ENCODE results near the gene EPG5. TPM values are rescaled to one million over a fixed set of nuclear protein-coding genes. Genes with fewer than 3 reads are reported as not detected.

EPG5 gene
- total and polyA plus RNA-seq, 10 of the 15 experiments (the other 5 are each of a cell fraction or from before 2014, with no cell fraction given), result 1.9 to 27.7 (median 9.0) TPM

DNA sequence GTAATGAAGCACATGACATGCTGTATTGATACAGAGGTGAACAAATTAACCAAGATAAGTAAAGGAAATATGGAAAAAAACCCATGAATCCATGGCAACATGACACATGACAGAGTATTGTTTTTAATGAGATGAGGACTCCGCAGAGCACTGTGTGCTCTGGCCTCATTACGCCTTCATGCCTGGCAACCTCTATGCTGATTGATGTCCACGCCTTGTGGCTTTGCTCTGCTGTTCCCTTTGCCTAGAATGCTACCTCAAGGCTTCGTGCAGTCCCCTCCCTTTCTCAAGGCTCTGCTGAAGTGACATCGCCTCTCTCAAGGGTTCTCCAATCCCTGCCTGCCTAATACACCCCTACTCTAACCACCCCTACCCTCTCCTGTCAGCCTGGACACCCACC, 133.3 kb downstream of the EPG5 start (continued):
- TF ChIP-seq, protein P1, sequence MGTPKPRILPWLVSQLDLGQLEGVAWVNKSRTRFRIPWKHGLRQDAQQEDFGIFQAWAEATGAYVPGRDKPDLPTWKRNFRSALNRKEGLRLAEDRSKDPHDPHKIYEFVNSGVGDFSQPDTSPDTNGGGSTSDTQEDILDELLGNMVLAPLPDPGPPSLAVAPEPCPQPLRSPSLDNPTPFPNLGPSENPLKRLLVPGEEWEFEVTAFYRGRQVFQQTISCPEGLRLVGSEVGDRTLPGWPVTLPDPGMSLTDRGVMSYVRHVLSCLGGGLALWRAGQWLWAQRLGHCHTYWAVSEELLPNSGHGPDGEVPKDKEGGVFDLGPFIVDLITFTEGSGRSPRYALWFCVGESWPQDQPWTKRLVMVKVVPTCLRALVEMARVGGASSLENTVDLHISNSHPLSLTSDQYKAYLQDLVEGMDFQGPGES (IDR thresholded peaks at IDR 0.05), result no peak
- TF ChIP-seq, protein P2, sequence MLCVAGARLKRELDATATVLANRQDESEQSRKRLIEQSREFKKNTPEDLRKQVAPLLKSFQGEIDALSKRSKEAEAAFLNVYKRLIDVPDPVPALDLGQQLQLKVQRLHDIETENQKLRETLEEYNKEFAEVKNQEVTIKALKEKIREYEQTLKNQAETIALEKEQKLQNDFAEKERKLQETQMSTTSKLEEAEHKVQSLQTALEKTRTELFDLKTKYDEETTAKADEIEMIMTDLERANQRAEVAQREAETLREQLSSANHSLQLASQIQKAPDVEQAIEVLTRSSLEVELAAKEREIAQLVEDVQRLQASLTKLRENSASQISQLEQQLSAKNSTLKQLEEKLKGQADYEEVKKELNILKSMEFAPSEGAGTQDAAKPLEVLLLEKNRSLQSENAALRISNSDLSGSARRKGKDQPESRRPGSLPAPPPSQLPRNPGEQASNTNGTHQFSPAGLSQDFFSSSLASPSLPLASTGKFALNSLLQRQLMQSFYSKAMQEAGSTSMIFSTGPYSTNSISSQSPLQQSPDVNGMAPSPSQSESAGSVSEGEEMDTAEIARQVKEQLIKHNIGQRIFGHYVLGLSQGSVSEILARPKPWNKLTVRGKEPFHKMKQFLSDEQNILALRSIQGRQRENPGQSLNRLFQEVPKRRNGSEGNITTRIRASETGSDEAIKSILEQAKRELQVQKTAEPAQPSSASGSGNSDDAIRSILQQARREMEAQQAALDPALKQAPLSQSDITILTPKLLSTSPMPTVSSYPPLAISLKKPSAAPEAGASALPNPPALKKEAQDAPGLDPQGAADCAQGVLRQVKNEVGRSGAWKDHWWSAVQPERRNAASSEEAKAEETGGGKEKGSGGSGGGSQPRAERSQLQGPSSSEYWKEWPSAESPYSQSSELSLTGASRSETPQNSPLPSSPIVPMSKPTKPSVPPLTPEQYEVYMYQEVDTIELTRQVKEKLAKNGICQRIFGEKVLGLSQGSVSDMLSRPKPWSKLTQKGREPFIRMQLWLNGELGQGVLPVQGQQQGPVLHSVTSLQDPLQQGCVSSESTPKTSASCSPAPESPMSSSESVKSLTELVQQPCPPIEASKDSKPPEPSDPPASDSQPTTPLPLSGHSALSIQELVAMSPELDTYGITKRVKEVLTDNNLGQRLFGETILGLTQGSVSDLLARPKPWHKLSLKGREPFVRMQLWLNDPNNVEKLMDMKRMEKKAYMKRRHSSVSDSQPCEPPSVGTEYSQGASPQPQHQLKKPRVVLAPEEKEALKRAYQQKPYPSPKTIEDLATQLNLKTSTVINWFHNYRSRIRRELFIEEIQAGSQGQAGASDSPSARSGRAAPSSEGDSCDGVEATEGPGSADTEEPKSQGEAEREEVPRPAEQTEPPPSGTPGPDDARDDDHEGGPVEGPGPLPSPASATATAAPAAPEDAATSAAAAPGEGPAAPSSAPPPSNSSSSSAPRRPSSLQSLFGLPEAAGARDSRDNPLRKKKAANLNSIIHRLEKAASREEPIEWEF (IDR thresholded peaks at IDR 0.05; ENCODE audit: insufficient replicate concordance, low read depth, low read length), result no peak

DNA sequence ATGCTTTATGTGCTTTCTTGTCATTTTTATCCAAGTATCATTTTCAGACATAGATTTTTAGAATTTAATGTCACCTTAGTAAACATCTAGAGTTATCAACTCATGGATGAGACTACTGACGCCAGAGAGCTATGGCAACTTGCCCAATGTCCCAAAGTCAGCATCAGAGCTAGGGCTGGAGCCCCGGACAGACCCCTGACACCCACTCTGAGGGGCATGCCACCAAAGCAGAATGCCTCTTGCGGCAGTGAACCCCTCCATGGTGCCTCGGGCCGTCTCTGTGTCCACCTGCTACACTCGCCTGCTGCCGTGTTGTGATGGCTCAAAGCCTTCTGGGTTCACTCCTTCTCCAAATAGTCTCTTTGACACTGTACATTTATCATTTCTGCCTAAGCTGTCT, 136.2 kb downstream of the EPG5 start:
- Histone ChIP-seq H2AFZ (ENCODE audit: control insufficient read depth, low read depth, low read length) (no peak overlapping the region), H3K4me1 (ENCODE audit: control insufficient read depth, insufficient read depth, low read length) (peaks cover 18% of the 10 kb centered on the region), H3K27me3 (replicated peaks in 1 of 2; ENCODE audit: control insufficient read depth in 2 of 2, insufficient read depth in 2 of 2, low read length in 1 of 2) (no peaks in the 10 kb centered on the region), H3K79me2 (ENCODE audit: control insufficient read depth, insufficient read depth, low read length) (no peaks in the 10 kb centered on the region), H3K4me2 (ENCODE audit: control insufficient read depth, insufficient read depth) (no peak overlapping the region), H3K4me3 (no peak overlapping the region), H3K9ac (ENCODE audit: control insufficient read depth, insufficient read depth, low read length) (no peak overlapping the region), H3K36me3 (ENCODE audit: control insufficient read depth in 2 of 2, insufficient read depth in 2 of 2, low read length in 1 of 2) (no peaks in the 10 kb centered on the region), H3K9me3 (replicated peaks; ENCODE audit: control insufficient read depth, insufficient read depth, low read length) (no peaks in the 10 kb centered on the region), H3K27ac (ENCODE audit: control insufficient read depth, insufficient read depth) (no peak overlapping the region), H4K20me1 (ENCODE audit: control insufficient read depth, insufficient read depth) (no peaks in the 10 kb centered on the region)
- RAD21 ChIA-PET (ENCODE audit: unreplicated experiment), result interaction anchor here (0.7 kb wide), 1 partner anchor 12 kb away, joined by 3 read pairs; no protein-coding TSS in a partner anchor
- WGBS (ENCODE audit: insufficient coverage, insufficient replicate concordance, low lambda C conversion rate, missing lambda C conversion rate), result 57% methylated on average over 7 of the region's 7 CpGs
- in situ Hi-C loops (cut with MboI) (no loop called here), intact Hi-C loops (cut with micrococcal nuclease; ENCODE audit: unreplicated experiment) (no loop called here)
- no peak for ATAC-seq
- POLR2A ChIA-PET, result no interaction called here
- CTCF ChIA-PET, result interaction anchor here (1.4 to 1.7 kb wide), 2 partner anchors 19 to 49 kb away, joined by 3 to 7 read pairs; no protein-coding TSS in a partner anchor
- DNase-seq (ENCODE audit: low read depth, low spot score), result no peak
- no TSS peak for BruUV-seq (replicated peaks)
- SMC1A ChIA-PET (ENCODE audit: uncharacterized antibody, unreplicated experiment), result interaction anchor here (0.7 kb wide), 1 partner anchor 53 kb away, joined by 3 read pairs; no protein-coding TSS in a partner anchor
- no peak for FAIRE-seq
- TF ChIP-seq, protein P3, sequence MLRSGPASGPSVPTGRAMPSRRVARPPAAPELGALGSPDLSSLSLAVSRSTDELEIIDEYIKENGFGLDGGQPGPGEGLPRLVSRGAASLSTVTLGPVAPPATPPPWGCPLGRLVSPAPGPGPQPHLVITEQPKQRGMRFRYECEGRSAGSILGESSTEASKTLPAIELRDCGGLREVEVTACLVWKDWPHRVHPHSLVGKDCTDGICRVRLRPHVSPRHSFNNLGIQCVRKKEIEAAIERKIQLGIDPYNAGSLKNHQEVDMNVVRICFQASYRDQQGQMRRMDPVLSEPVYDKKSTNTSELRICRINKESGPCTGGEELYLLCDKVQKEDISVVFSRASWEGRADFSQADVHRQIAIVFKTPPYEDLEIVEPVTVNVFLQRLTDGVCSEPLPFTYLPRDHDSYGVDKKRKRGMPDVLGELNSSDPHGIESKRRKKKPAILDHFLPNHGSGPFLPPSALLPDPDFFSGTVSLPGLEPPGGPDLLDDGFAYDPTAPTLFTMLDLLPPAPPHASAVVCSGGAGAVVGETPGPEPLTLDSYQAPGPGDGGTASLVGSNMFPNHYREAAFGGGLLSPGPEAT (IDR thresholded peaks at IDR 0.05; ENCODE audit: low read depth), result no peak
- TF ChIP-seq ZNF274 (IDR thresholded peaks at IDR 0.05; ENCODE audit: insufficient read depth, insufficient read length) (no peak), SRF (IDR thresholded peaks at IDR 0.05; ENCODE audit: low read depth in 2 of 2, low read length in 2 of 2) (no peak), SMAD1 (IDR thresholded peaks at IDR 0.05; ENCODE audit: low read depth, partially characterized antibody) (no peak), ZNF384 (IDR thresholded peaks at IDR 0.05; ENCODE audit: borderline replicate concordance, low read depth, low read length) (no peak), NR2C2 (IDR thresholded peaks at IDR 0.05; ENCODE audit: borderline replicate concordance, control insufficient read depth, insufficient read length, low read depth) (no peak), CBFB (IDR thresholded peaks at IDR 0.05; ENCODE audit: low read depth) (no peak)
- TF ChIP-seq, protein P4, sequence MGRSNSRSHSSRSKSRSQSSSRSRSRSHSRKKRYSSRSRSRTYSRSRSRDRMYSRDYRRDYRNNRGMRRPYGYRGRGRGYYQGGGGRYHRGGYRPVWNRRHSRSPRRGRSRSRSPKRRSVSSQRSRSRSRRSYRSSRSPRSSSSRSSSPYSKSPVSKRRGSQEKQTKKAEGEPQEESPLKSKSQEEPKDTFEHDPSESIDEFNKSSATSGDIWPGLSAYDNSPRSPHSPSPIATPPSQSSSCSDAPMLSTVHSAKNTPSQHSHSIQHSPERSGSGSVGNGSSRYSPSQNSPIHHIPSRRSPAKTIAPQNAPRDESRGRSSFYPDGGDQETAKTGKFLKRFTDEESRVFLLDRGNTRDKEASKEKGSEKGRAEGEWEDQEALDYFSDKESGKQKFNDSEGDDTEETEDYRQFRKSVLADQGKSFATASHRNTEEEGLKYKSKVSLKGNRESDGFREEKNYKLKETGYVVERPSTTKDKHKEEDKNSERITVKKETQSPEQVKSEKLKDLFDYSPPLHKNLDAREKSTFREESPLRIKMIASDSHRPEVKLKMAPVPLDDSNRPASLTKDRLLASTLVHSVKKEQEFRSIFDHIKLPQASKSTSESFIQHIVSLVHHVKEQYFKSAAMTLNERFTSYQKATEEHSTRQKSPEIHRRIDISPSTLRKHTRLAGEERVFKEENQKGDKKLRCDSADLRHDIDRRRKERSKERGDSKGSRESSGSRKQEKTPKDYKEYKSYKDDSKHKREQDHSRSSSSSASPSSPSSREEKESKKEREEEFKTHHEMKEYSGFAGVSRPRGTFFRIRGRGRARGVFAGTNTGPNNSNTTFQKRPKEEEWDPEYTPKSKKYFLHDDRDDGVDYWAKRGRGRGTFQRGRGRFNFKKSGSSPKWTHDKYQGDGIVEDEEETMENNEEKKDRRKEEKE (IDR thresholded peaks at IDR 0.05), result no peak
